ENCODE data around the gene TMEM238.

Gene TMEM238

GRCh38 chr19:55400281-55401087 lies 16.4 kb upstream of the TMEM238 start:
- DNase-seq = no peak

GRCh38 chr19:55398200-55398925 lies 14.3 kb upstream of the TMEM238 start:
- no peak for DNase-seq

GRCh38 chr19:55392820-55393761 lies 9.0 kb upstream of the TMEM238 start:
- DNase-seq = no peak

GRCh38 chr19:55391702-55392615 lies 7.9 kb upstream of the TMEM238 start:
- no peak for DNase-seq

- no peak for DNase-seq
Observed at GRCh38 chr19:55391191-55391670, 7.1 kb upstream of the TMEM238 start.

- DNase-seq = no peak
Observed at GRCh38 chr19:55390461-55390880, 6.4 kb upstream of the TMEM238 start.

GRCh38 chr19:55389386-55390317 lies 5.6 kb upstream of the TMEM238 start:
- no peak for DNase-seq

GRCh38 chr19:55387736-55388497 lies 3.8 kb upstream of the TMEM238 start:
- no peak for DNase-seq

GRCh38 chr19:55386493-55386971 lies 2.4 kb upstream of the TMEM238 start:
- DNase-seq = no peak

GRCh38 chr19:55385724-55386492 lies 1.8 kb upstream of the TMEM238 start, which contains the start of gene RPL28:
Gene RPL28, plus strand, starts transcription at chr19:55385932. Its CDS starts 426 bp downstream, at chr19:55386358.
- peak; percentile 98 for DNase-seq

- DNase-seq = peak; percentile 92
Observed at GRCh38 chr19:55384920-55385723, 1.0 kb upstream of the TMEM238 start.

- DNase-seq = peak; percentile 82
Observed at GRCh38 chr19:55383279-55384130, 587 bp downstream of the TMEM238 start.

- no peak for DNase-seq
Observed at GRCh38 chr19:55382522-55383054, 1.5 kb downstream of the TMEM238 start.

- no peak for DNase-seq
Observed at GRCh38 chr19:55382013-55382412, 2.1 kb downstream of the TMEM238 start.

GRCh38 chr19:55379174-55379573 lies 4.9 kb downstream of the TMEM238 start:
- DNase-seq = no peak

- DNase-seq = no peak
Observed at GRCh38 chr19:55377356-55378131, 6.5 kb downstream of the TMEM238 start.

Data from activated CD8-positive, alpha-beta memory T cell treated with anti-CD3 and anti-CD28 coated beads, Interleukin-2, amount 50 U/mL, for 48 hours (primary cell).